BE2C (cell line): ENCODE results near the gene ZNF574.

ENCODE experiments used
- DNase-seq: peaks from one replicate; pipeline ENCODE4 v3.0.0-alpha.2; 2020
- H3K27me3 ChIP-seq: fragments of 250-450 bp; sonication (Bioruptor Pico); 2 replicates; pipeline ENCODE4 v1.5.1; 2020; ENCODE audit warnings: mild to moderate bottlenecking
- H3K36me3 ChIP-seq: fragments of 250-450 bp; sonication (Bioruptor Pico); 2 replicates; pipeline ENCODE4 v1.5.1; 2020; ENCODE audit warnings: mild to moderate bottlenecking
- H3K4me1 ChIP-seq: fragments of 250-450 bp; sonication (Bioruptor Pico); 2 replicates; pipeline ENCODE4 v1.5.1; 2020
- H3K4me3 ChIP-seq: 2 replicates; pipeline ENCODE4 v1.5.1; 2011; ENCODE audit warnings: low read depth, low read length
- H3K9me3 ChIP-seq: fragments of 250-450 bp; sonication (Bioruptor Pico); 2 replicates; pipeline ENCODE4 v1.5.1; 2020
- TF ChIP-seq, protein P1 (sequence below): IDR thresholded peaks from 2 replicates; pipeline ENCODE4 v1.5.1; 2012; ENCODE audit warnings: mild to moderate bottlenecking, low read depth, low read length

Gene ZNF574

DNA sequence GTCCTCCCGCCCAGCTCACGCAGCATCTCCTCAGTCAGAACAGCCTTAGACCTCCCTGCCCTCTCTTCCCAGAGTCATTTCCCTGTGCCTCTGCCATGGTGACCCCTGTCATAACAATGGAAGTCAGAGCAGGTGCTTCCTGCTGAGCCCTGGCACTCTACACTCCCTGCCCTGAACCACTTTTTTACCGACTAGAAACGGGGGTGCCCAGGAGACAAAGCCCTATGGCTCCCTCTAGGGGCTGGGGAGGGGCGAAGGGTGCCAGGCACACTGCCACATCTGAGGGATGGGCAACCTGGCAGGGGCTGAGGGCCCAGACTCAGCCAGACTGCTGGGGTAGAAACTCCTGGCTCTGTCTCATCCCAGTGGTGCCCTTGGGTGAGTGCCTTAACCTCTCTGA is 16.4 kb downstream of the ZNF574 start:
- no peaks in the 10 kb centered on the region for H3K9me3 ChIP-seq
- peak; percentile 64 for DNase-seq
- TF ChIP-seq, protein P1, sequence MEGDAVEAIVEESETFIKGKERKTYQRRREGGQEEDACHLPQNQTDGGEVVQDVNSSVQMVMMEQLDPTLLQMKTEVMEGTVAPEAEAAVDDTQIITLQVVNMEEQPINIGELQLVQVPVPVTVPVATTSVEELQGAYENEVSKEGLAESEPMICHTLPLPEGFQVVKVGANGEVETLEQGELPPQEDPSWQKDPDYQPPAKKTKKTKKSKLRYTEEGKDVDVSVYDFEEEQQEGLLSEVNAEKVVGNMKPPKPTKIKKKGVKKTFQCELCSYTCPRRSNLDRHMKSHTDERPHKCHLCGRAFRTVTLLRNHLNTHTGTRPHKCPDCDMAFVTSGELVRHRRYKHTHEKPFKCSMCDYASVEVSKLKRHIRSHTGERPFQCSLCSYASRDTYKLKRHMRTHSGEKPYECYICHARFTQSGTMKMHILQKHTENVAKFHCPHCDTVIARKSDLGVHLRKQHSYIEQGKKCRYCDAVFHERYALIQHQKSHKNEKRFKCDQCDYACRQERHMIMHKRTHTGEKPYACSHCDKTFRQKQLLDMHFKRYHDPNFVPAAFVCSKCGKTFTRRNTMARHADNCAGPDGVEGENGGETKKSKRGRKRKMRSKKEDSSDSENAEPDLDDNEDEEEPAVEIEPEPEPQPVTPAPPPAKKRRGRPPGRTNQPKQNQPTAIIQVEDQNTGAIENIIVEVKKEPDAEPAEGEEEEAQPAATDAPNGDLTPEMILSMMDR, result peak; percentile 72
- H3K4me1 ChIP-seq, result peaks cover 5% of the 10 kb centered on the region
- H3K4me3 ChIP-seq, result no peak overlapping the region
- H3K36me3 ChIP-seq, result no peaks in the 10 kb centered on the region
- no peaks in the 10 kb centered on the region for H3K27me3 ChIP-seq

DNA sequence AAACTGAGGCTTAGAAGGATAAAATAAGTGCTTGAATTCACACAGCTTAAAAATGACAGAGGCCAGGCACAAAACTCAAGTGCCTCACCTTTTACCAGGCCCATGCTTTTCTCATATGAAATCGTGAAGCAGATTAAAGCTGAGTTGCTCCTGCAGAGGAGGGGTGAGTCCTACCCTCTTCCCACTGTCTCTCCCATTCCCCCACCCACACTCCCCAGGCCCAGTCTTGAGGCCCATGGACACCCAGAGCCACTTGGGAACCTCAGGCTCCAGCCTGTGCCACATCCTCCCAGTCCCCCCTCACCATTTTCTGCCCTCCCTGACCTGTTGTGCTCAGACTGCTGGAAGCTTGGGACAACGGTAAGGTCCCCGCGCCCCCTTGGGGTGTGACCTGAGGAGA is 17.5 kb downstream of the ZNF574 start:
- Histone ChIP-seq H3K4me1 (peaks cover 5% of the 10 kb centered on the region), H3K27me3 (no peaks in the 10 kb centered on the region), H3K9me3 (no peaks in the 10 kb centered on the region), H3K36me3 (no peaks in the 10 kb centered on the region), H3K4me3 (no peak overlapping the region)
- TF ChIP-seq, protein P1, result no peak
- DNase-seq, result no peak

DNA sequence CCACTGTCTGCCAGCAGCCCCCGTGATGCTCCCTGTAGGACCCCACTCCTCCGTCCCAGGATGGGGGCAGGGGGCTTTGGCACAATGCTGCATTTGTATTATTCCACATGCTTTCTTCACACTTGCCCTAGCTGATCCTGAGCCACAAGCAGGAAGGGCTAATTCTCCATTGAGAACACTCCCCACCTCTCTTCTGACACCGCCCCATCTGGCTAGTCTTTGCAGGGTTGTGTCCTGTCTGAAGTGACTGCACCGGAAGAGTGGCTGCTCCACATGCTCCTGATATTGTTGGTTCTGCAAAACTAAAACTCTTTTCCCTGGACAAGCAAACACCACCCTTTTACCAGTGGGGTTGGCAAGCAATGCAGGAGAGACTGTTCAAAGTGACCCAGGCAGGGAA is 18.0 kb downstream of the ZNF574 start:
- no peaks in the 10 kb centered on the region for H3K9me3 ChIP-seq
- TF ChIP-seq, protein P1, result no peak
- H3K4me3 ChIP-seq, result no peak overlapping the region
- H3K27me3 ChIP-seq, result no peaks in the 10 kb centered on the region
- H3K4me1 ChIP-seq, result peaks cover 5% of the 10 kb centered on the region
- DNase-seq, result no peak
- H3K36me3 ChIP-seq, result no peaks in the 10 kb centered on the region

- Histone ChIP-seq H3K36me3 (no peaks in the 10 kb centered on the region), H3K27me3 (no peaks in the 10 kb centered on the region), H3K9me3 (no peaks in the 10 kb centered on the region), H3K4me1 (peaks cover 5% of the 10 kb centered on the region), H3K4me3 (no peak overlapping the region)
- no peak for DNase-seq
- TF ChIP-seq, protein P1, result no peak
Measured at GRCh38 chr19:42095142-42095813, 19.3 kb downstream of the ZNF574 start.

GRCh38 chr19:42095814-42096230 is 19.9 kb downstream of the ZNF574 start:
- no peaks in the 10 kb centered on the region for H3K36me3 ChIP-seq
- H3K4me1 ChIP-seq, result peaks cover 5% of the 10 kb centered on the region
- no peaks in the 10 kb centered on the region for H3K27me3 ChIP-seq
- no peaks in the 10 kb centered on the region for H3K9me3 ChIP-seq
- no peak for DNase-seq
- TF ChIP-seq, protein P1, result no peak
- H3K4me3 ChIP-seq, result no peak overlapping the region

GRCh38 chr19:42096255-42096837 is 20.4 kb downstream of the ZNF574 start:
- H3K4me3 ChIP-seq, result no peak overlapping the region
- DNase-seq, result no peak
- H3K36me3 ChIP-seq, result no peaks in the 10 kb centered on the region

More at GRCh38 chr19:42096255-42096837, 20.4 kb downstream of the ZNF574 start:
- Histone ChIP-seq H3K27me3 (no peaks in the 10 kb centered on the region), H3K4me1 (peaks cover 5% of the 10 kb centered on the region), H3K9me3 (no peaks in the 10 kb centered on the region)
- TF ChIP-seq, protein P1, result no peak
